SK-N-SH treated with all-trans-retinoic acid at 6 μM for 48 hours (cell line): ENCODE results near the gene REXO1.

Source experiments
- ATAC-seq: fragments of 200-7000 bp; cut with Tn5 transposase; 3 replicates; pipeline ENCODE4 v1.9.1; 2020; ENCODE audit warnings: mild to moderate bottlenecking, moderate library complexity
- BACH2 ChIP-seq: fragments of 250-450 bp; sonication (Bioruptor Pico); IDR thresholded peaks from 2 replicates; pipeline ENCODE4 v1.9.0; 2021; ENCODE audit warnings: mild to moderate bottlenecking, borderline replicate concordance
- ESRRG ChIP-seq: fragments of 250-450 bp; sonication (Bioruptor Pico); IDR thresholded peaks from 2 replicates; pipeline ENCODE4 v1.6.1; 2021; ENCODE audit warnings: mild to moderate bottlenecking
- GLIS3 ChIP-seq: fragments of 250-450 bp; sonication (Bioruptor Pico); IDR thresholded peaks from 2 replicates; pipeline ENCODE4 v1.5.0; 2020; ENCODE audit warnings: mild to moderate bottlenecking, moderate library complexity
- ISL1 ChIP-seq: fragments of 250-450 bp; sonication (Bioruptor Pico); IDR thresholded peaks from 2 replicates; pipeline ENCODE4 v2.1.2; 2022; ENCODE audit warnings: mild to moderate bottlenecking, moderate library complexity
- OSR1 ChIP-seq: fragments of 250-450 bp; sonication (Bioruptor Pico); IDR thresholded peaks from 2 replicates; pipeline ENCODE4 v1.8.0; 2022; ENCODE audit warnings: moderate library complexity, mild to moderate bottlenecking, inconsistent platforms
- PPARA ChIP-seq: fragments of 250-450 bp; sonication (Bioruptor Pico); IDR thresholded peaks from 2 replicates; pipeline ENCODE4 v1.5.0; 2020; ENCODE audit warnings: mild to moderate bottlenecking, borderline replicate concordance
- RARB ChIP-seq: fragments of 250-450 bp; sonication (Bioruptor Pico); IDR thresholded peaks from 2 replicates; pipeline ENCODE4 v1.8.0; 2021; ENCODE audit warnings: mild to moderate bottlenecking, moderate library complexity
- SNAI2 ChIP-seq: fragments of 250-450 bp; sonication (Bioruptor Pico); IDR thresholded peaks from 2 replicates; pipeline ENCODE4 v1.5.0; 2020; ENCODE audit warnings: mild to moderate bottlenecking, moderate library complexity
- TCF4 ChIP-seq: fragments of 250-450 bp; sonication (Bioruptor Pico); IDR thresholded peaks from 2 replicates; pipeline ENCODE4 v1.8.0; 2021; ENCODE audit warnings: mild to moderate bottlenecking, moderate library complexity, borderline replicate concordance
- TOX ChIP-seq: fragments of 250-450 bp; sonication (Bioruptor Pico); IDR thresholded peaks from 2 replicates; pipeline ENCODE4 v1.8.0; 2021; ENCODE audit warnings: mild to moderate bottlenecking, moderate library complexity, borderline replicate concordance
- ZC3H10 ChIP-seq: fragments of 250-450 bp; sonication (Bioruptor Pico); IDR thresholded peaks from 2 replicates; pipeline ENCODE4 v1.5.1; 2021; ENCODE audit warnings: mild to moderate bottlenecking, moderate library complexity
- ZFP3 ChIP-seq: fragments of 250-450 bp; sonication (Bioruptor Pico); IDR thresholded peaks from 2 replicates; pipeline ENCODE4 v1.5.0; 2020; ENCODE audit warnings: mild to moderate bottlenecking, moderate library complexity
- ZFP30 ChIP-seq: fragments of 450-650 bp; formaldehyde crosslinking; IDR thresholded peaks from 2 replicates; pipeline ENCODE4 v1.5.0; 2022; ENCODE audit warnings: mild to moderate bottlenecking, moderate library complexity
- ZNF565 ChIP-seq: fragments of 450-650 bp; formaldehyde crosslinking; conservative IDR thresholded peaks from 2 replicates; pipeline ENCODE4 v1.5.0; 2020; ENCODE audit warnings: low read depth, mild to moderate bottlenecking, moderate library complexity
- ZNF70 ChIP-seq: fragments of 450-650 bp; formaldehyde crosslinking; IDR thresholded peaks from 2 replicates; pipeline ENCODE4 v1.5.0; 2020; ENCODE audit warnings: mild to moderate bottlenecking, moderate library complexity
- ZNF8 ChIP-seq: fragments of 450-650 bp; formaldehyde crosslinking; IDR thresholded peaks from 2 replicates; pipeline ENCODE4 v1.5.0; 2020; ENCODE audit warnings: mild to moderate bottlenecking, moderate library complexity
- TF ChIP-seq, protein P1 (sequence below): fragments of 250-450 bp; sonication (Bioruptor Pico); IDR thresholded peaks from 2 replicates; pipeline ENCODE4 v1.5.1; 2020; ENCODE audit warnings: low read depth, mild to moderate bottlenecking, moderate library complexity
- TF ChIP-seq, protein P2 (sequence below): fragments of 250-450 bp; sonication (Bioruptor Pico); IDR thresholded peaks from 2 replicates; pipeline ENCODE4 v1.5.1; 2021; ENCODE audit warnings: mild to moderate bottlenecking, moderate library complexity
- TF ChIP-seq, protein P3 (sequence below): fragments of 250-450 bp; sonication (Bioruptor Pico); IDR thresholded peaks from 2 replicates; pipeline ENCODE4 v1.8.0; 2020; ENCODE audit warnings: mild to moderate bottlenecking, moderate library complexity, borderline replicate concordance
- TF ChIP-seq, protein P4 (sequence below): fragments of 250-450 bp; sonication (Bioruptor Pico); IDR thresholded peaks from 2 replicates; pipeline ENCODE4 v1.8.0; 2021; ENCODE audit warnings: low read depth, mild to moderate bottlenecking, moderate library complexity, borderline replicate concordance
- TF ChIP-seq, protein P5 (sequence below): fragments of 250-450 bp; sonication (Bioruptor Pico); IDR thresholded peaks from 2 replicates; pipeline ENCODE4 v1.5.0; 2020; ENCODE audit warnings: mild to moderate bottlenecking, moderate library complexity

The REXO1 gene

DNA sequence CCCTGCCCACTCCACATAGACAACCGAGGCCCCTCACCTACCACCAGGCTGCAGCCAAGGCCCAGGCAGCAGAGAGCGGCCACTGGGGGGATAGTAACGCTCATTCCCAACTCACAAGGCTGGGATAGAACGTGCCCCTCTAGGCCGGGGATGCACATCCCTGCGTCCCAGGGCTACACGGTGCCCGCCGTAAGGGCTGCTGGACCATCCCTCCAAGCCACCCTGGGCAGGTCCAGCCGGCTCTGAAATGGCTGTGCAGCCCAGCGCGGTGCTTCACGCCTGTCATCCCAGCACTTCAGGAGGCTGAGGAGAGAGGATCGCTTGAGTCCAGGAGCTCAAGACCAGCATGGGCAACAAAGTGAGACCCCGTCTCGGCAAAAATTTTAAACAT lies 3.2 kb downstream of the REXO1 start:
- no peak for ATAC-seq
- TF ChIP-seq OSR1 (CRISPR knock-in tag) (no peak), PPARA (CRISPR knock-in tag) (no peak), GLIS3 (CRISPR knock-in tag) (no peak), ESRRG (CRISPR knock-in tag) (no peak), TOX (CRISPR knock-in tag) (no peak), ZNF70 (CRISPR knock-in tag) (no peak), SNAI2 (no peak), ZC3H10 (no peak), TCF4 (no peak), ZNF8 (CRISPR knock-in tag) (no peak), ZFP30 (no peak)
- TF ChIP-seq, protein P1, sequence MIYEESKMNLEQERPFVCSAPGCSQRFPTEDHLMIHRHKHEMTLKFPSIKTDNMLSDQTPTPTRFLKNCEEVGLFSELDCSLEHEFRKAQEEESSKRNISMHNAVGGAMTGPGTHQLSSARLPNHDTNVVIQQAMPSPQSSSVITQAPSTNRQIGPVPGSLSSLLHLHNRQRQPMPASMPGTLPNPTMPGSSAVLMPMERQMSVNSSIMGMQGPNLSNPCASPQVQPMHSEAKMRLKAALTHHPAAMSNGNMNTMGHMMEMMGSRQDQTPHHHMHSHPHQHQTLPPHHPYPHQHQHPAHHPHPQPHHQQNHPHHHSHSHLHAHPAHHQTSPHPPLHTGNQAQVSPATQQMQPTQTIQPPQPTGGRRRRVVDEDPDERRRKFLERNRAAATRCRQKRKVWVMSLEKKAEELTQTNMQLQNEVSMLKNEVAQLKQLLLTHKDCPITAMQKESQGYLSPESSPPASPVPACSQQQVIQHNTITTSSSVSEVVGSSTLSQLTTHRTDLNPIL (CRISPR knock-in tag) = no peak

DNA sequence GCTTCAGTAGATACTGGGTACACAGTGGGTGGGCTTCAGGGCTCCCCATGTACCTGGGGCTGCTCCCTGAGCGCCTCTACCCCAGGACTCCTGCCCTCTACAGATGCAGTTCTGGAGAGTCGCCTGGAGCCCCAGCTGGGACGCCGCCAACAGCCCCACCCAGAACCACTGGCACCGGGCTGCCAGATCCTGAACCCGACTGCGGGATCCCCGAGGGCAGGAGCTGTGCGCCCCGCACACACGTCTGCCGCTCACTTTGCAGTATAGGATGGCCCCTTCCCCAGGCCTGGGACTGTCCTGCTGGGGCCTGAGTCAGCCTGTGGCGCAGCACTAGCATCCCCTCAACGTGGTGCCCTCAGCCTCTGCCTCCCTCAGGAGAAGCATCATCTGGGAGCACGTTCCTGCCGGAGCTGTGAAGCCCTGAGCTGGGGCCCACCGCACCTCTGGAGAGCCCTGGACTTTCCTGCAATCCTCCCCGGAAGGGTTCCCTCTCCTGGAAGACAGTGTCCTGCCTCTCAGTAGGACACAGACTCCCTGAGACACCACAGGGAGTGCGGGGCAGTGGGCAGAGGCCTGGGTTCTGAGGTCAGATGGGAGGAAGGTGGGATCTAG lies 3.7 kb downstream of the REXO1 start:
- no peak for TF ChIP-seq RARB (CRISPR knock-in tag)
- no peak for TF ChIP-seq ZNF565
- no peak for TF ChIP-seq GLIS3 (CRISPR knock-in tag)
- TF ChIP-seq, protein P2, sequence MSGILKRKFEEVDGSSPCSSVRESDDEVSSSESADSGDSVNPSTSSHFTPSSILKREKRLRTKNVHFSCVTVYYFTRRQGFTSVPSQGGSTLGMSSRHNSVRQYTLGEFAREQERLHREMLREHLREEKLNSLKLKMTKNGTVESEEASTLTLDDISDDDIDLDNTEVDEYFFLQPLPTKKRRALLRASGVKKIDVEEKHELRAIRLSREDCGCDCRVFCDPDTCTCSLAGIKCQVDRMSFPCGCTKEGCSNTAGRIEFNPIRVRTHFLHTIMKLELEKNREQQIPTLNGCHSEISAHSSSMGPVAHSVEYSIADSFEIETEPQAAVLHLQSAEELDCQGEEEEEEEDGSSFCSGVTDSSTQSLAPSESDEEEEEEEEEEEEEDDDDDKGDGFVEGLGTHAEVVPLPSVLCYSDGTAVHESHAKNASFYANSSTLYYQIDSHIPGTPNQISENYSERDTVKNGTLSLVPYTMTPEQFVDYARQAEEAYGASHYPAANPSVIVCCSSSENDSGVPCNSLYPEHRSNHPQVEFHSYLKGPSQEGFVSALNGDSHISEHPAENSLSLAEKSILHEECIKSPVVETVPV (CRISPR knock-in tag) = no peak
- TF ChIP-seq TCF4 = no peak
- TF ChIP-seq, protein P3, sequence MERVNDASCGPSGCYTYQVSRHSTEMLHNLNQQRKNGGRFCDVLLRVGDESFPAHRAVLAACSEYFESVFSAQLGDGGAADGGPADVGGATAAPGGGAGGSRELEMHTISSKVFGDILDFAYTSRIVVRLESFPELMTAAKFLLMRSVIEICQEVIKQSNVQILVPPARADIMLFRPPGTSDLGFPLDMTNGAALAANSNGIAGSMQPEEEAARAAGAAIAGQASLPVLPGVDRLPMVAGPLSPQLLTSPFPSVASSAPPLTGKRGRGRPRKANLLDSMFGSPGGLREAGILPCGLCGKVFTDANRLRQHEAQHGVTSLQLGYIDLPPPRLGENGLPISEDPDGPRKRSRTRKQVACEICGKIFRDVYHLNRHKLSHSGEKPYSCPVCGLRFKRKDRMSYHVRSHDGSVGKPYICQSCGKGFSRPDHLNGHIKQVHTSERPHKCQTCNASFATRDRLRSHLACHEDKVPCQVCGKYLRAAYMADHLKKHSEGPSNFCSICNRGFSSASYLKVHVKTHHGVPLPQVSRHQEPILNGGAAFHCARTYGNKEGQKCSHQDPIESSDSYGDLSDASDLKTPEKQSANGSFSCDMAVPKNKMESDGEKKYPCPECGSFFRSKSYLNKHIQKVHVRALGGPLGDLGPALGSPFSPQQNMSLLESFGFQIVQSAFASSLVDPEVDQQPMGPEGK (CRISPR knock-in tag) = no peak
- TF ChIP-seq, protein P4, sequence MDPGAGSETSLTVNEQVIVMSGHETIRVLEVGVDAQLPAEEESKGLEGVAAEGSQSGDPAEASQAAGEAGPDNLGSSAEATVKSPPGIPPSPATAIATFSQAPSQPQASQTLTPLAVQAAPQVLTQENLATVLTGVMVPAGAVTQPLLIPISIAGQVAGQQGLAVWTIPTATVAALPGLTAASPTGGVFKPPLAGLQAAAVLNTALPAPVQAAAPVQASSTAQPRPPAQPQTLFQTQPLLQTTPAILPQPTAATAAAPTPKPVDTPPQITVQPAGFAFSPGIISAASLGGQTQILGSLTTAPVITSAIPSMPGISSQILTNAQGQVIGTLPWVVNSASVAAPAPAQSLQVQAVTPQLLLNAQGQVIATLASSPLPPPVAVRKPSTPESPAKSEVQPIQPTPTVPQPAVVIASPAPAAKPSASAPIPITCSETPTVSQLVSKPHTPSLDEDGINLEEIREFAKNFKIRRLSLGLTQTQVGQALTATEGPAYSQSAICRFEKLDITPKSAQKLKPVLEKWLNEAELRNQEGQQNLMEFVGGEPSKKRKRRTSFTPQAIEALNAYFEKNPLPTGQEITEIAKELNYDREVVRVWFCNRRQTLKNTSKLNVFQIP (CRISPR knock-in tag) = no peak
- TF ChIP-seq OSR1 (CRISPR knock-in tag) = no peak
- no peak for TF ChIP-seq ZFP3 (CRISPR knock-in tag)
- TF ChIP-seq BACH2 (CRISPR knock-in tag) = no peak
- TF ChIP-seq SNAI2 = no peak
- TF ChIP-seq TOX (CRISPR knock-in tag) = no peak
- ATAC-seq = no peak

DNA sequence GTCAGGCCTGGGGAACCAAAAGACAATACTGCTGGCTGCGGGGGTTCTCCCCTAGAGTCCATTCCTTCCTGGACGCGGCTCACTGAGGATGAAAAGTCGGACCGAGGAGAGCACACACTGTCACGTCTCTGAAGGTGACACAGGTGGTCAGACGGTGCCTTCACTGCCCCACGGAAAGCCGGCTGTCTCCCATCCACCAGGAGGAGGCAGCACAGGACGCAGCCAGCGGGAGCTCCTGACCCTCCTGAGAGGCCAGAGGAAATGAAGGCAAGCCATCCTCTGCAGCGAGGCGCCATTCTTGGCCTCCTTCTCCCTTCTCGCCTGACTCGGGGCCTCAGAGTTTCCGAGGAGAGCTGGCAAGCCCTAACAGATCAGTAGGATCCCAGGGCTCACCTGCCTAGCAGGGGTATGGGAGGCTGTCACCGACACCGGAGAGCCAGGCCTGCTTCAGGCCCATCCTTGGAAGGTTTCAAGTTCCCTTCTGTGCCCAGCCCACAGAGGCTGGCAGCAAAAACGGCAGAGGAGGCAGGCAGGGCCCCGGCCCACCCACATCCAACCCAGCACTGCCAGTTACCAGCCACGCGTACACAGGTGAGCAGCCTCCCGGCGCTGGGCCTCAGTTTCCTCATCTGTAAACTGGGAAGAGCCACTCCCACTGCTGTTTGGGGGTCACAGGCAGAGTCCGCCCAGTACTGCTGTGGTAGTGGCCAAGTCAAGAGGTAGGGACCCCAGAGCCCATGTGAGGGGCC lies 4.5 kb downstream of the REXO1 start:
- ATAC-seq = no peak
- TF ChIP-seq, protein P5, sequence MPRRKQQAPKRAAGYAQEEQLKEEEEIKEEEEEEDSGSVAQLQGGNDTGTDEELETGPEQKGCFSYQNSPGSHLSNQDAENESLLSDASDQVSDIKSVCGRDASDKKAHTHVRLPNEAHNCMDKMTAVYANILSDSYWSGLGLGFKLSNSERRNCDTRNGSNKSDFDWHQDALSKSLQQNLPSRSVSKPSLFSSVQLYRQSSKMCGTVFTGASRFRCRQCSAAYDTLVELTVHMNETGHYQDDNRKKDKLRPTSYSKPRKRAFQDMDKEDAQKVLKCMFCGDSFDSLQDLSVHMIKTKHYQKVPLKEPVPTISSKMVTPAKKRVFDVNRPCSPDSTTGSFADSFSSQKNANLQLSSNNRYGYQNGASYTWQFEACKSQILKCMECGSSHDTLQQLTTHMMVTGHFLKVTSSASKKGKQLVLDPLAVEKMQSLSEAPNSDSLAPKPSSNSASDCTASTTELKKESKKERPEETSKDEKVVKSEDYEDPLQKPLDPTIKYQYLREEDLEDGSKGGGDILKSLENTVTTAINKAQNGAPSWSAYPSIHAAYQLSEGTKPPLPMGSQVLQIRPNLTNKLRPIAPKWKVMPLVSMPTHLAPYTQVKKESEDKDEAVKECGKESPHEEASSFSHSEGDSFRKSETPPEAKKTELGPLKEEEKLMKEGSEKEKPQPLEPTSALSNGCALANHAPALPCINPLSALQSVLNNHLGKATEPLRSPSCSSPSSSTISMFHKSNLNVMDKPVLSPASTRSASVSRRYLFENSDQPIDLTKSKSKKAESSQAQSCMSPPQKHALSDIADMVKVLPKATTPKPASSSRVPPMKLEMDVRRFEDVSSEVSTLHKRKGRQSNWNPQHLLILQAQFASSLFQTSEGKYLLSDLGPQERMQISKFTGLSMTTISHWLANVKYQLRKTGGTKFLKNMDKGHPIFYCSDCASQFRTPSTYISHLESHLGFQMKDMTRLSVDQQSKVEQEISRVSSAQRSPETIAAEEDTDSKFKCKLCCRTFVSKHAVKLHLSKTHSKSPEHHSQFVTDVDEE (CRISPR knock-in tag) = no peak
- TF ChIP-seq ZFP3 (CRISPR knock-in tag) (no peak), GLIS3 (CRISPR knock-in tag) (no peak), ESRRG (CRISPR knock-in tag) (no peak), ISL1 (CRISPR knock-in tag) (no peak), ZC3H10 (no peak)
- TF ChIP-seq, protein P1 (CRISPR knock-in tag) = no peak
- TF ChIP-seq, all 23 proteins: peak for 0
